GM19455 (cell line): ENCODE results near the gene PDE8A.

Experiments used
- ATAC-seq: cut with Tn5 transposase; IDR thresholded peaks from one replicate; pipeline ENCODE4 v1.9.1; 2021; ENCODE audit not compliant: unreplicated experiment

The PDE8A gene, protein sequence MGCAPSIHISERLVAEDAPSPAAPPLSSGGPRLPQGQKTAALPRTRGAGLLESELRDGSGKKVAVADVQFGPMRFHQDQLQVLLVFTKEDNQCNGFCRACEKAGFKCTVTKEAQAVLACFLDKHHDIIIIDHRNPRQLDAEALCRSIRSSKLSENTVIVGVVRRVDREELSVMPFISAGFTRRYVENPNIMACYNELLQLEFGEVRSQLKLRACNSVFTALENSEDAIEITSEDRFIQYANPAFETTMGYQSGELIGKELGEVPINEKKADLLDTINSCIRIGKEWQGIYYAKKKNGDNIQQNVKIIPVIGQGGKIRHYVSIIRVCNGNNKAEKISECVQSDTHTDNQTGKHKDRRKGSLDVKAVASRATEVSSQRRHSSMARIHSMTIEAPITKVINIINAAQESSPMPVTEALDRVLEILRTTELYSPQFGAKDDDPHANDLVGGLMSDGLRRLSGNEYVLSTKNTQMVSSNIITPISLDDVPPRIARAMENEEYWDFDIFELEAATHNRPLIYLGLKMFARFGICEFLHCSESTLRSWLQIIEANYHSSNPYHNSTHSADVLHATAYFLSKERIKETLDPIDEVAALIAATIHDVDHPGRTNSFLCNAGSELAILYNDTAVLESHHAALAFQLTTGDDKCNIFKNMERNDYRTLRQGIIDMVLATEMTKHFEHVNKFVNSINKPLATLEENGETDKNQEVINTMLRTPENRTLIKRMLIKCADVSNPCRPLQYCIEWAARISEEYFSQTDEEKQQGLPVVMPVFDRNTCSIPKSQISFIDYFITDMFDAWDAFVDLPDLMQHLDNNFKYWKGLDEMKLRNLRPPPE

DNA sequence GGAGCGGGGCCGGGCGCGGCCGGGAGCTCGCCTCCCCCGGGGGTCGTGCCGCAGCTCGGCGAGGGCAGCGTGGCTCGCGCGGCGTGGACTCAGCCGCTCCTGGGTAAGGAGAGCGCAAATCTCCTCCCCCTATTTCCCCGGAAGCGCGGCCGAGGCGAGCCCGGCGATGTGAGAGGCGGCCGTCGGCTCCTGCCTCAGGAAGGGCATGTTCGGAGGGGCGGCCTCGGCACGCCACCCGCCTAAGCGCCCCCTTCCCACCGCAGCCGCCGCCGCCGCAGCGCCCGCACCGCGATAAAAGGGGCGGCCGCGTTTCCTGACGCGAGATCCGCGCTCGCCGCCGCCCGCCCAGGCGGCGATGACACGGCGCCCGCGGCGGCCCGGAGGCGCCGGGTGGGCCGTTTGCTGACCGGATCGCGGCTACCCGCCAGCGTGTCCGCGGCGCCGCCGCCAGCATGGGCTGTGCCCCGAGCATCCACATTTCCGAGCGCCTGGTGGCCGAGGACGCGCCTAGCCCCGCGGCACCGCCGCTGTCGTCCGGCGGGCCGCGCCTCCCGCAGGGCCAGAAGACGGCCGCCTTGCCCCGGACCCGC, at the start of gene PDE8A:
Gene PDE8A (plus strand): TSS at position 146 of the 590 bp plus-strand sequence. CDS start 307 bp downstream, at position 453.
- peak; percentile 19 for ATAC-seq

DNA sequence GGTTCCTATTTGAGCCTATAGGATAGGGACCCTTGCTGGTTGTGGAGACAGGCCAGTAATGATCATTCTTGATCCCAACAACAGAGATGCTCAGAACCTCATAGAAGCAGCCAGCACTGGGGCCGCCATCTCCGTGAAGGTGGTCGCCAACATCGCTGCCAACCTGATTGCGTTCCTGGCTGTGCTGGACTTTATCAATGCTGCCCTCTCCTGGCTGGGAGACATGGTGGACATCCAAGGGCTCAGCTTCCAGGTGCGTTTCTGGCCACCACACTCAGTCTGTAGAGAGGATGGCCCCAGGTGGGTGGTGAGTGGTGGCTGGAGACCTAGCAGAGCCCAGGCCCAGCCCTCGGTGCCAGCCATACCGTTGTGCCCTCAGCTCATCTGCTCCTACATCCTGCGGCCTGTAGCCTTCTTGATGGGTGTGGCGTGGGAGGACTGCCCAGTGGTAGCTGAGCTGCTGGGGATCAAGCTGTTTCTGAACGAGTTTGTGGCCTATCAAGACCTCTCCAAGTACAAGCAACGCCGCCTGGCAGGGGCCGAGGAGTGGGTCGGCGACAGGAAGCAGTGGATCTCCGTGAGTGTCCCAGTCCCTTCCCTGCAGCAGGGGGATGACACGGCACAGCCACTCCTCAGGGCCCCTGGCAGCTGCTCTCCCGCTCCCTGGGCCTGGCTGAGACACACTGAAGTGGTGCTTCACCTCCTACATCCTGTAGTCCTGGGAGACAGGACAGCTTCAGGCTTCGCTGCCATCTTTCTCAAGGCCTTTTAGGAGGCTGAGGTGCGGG, 46.5 kb upstream of the PDE8A start:
- ATAC-seq: no peak

DNA sequence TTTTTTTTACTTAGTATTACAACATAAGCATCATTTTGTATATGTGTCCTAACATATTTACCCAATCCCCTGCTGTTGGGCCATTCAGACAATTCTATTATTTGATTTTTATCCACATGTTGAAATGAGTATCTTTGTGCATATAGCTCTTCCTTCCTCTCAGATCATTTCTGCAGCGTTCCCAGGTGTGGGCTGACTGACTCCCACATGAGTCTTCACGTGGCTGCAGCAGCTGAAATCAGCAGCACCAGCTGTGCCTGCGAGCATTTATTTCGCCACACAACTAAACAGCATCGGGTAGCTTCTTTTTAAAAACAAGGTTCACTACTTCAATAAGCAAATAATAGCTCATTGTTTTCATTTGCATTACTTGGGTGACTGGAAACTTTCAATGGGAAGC, 44.5 kb upstream of the PDE8A start:
- ATAC-seq: no peak

DNA sequence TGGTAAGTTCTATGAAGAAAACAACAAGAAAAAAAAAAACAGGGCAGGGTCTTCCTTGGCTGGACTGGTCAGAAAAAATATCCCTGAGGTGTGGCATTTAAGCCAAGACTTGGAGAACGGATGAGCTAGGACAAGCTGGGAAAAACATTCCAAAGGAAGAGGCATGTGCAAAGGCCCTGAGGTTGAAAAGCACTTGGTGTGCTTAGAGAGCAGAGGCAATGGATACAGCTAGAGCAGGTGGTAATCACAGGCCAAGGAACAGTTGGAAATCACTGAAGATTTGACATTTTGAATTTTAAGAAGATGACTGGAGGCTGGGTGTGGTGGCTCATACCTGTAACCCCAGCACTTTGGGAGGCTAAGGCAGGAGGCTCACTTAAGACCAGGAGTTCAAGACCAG, 42.9 kb upstream of the PDE8A start:
- ATAC-seq: no peak

GRCh38 chr15:84940399-84940798, 41.3 kb upstream of the PDE8A start:
- no peak for ATAC-seq

DNA sequence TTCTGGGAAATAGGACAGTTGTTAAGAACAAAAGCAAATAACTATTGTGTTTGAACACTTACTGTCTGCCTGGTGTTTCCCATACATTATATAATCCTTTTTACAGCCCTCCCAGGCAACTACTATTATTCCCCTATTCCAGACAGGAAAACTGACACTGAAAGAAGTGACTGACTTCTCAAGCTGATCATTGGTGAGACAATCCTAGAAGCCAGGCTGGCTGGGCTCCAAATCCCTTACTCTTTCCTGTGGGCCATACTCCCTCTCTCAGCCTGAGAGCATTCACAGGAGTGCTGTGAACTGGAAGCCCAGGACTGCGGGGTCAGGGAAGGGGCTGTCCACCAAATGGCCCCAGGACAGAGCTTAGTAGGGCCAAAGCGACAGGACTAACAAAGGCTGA, 39.2 kb upstream of the PDE8A start:
- no peak for ATAC-seq

GRCh38 chr15:84944311-84944710, 37.3 kb upstream of the PDE8A start:
- ATAC-seq: no peak

- no peak for ATAC-seq
Measured at GRCh38 chr15:84944861-84945260, 36.8 kb upstream of the PDE8A start.

DNA sequence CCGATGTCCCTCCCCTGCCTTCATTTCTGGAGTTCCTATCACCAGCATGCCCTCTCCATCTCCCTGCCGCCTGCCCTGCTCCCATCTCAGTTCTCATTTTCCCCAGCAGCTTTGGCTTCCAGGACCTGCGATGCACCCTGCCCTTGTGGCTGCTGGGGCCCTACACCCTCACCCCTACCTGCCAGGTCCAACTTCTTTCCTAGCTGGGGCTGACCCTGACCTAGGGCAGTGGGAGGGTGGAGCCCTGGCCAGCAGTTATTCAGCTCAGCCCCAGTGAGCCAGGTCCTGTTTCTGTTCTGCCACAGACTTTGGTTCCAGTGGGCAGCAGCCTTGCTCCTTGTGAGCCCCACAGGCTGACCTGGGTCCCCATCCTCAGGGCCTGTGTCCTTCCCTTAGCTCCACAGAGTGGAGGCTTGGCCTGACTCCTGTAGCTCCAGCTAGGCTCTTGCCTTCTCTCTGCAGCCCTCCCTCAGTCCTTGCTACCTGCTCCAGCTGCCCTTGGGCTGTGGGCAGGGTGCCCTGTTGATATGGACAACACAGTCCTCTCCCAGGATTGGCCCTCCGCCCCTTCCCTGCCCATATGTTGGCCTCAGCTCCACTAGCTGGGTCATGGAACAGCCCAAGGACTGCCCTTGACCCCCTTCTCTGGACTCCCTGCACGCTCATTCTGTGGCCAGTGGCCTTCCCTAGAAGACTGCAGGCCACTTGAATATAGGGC, 34.7 kb upstream of the PDE8A start:
- ATAC-seq: no peak

DNA sequence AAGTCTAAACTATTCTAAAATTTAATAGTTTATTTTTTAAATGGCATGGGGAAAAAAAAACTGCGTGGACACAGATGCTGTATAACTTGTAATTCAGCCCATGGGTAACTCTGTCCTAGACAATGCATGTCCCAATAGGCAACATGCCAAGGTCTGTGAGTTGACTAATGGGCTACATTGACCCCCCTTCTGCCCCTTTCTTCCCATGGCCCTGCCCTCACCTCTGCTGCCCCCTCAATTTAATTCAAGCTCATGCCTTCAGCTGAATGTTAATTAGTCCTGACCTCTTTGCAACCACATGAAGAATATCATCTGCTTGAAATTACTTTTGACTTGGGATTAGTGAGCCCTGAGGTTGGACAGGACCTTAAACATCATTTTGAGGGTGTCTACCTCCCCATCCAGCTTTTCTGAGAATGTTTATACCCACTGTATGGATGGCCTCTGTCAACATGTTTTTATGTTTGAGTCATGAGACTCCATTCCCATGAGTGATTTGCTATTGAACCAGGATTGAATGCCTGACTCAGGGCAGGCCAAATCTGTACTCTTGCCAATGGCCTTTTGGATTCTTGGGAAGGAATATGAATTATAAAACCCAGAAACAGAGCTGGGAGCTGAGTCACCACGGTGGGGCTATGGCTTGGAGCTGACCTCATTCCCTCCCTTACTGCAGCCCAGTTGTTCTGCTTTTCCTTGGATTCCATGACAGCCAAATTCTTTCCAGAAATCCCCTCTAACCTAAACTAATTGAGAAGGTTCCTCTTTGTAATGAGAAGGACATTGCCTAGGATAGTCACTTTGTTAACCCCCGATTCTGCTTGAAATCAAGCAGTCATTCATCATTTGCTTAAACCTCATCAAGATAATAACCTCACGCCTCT, 33.5 kb upstream of the PDE8A start:
- no peak for ATAC-seq

DNA sequence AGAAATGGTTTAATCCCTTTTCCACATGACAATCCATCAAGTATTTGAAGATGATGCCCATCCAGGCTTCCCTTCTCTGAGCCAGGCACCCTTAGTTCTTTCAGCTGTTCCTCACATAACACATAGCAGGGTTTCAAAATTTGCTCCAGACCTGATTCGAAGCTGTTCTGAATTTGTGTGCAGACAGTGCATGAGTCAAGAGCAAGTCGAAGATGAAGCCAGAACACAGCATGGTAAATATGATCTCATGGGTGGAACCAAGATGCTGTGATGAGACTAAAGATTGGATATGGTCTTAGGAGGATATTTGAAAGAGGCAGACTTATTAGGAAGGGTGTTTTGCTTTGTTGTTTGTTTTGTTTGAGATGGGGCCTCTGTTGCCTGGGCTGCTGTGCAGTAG, 32.6 kb upstream of the PDE8A start:
- no peak for ATAC-seq

- no peak for ATAC-seq
Measured at GRCh38 chr15:84949845-84950569, 31.6 kb upstream of the PDE8A start.

DNA sequence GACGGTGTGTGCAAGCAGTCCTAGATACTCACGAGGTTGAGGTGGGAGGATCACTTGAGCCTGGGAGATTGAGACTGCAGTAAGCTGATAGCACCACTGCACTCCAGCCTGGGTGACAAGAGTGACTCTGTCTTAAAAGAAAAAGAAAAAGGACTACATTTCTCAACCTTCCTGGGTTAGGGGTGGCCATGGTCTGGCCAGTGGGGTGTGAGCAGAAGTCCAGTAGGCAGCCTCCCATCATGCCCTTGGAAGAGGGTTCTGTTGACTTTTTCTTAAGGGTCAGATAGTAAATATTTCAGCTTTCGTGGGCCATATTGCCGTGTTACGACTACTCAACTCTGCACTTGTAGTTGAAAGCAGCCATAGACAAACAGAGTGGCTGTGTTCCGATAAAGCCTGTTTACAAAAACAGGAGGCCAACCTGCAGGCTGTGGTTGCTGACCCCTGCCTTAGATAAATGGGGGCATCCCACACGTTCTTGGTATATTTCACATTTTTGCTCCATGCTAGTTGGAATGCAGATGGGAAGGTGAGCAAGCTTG, 31.0 kb upstream of the PDE8A start:
- ATAC-seq: no peak

DNA sequence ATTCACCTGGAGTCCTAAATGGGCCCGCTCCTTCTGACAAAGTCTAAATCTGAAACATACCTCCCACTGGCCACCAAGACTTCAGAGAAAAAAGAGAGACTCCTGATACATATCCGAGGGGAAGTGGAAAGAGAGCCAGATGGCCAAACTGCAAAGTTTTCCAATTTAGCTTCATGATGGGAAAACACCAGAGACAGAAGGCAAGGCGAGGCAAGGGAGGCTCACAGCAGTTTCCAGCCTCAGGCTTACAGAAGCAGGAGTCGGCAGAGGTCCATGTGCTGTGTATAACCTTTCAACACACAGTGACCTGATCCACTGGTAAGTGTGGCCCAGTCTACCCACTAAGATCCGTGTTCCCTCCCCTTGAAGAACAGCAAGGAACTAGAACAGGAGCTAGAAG, 29.9 kb upstream of the PDE8A start:
- ATAC-seq: no peak

GRCh38 chr15:84953136-84953535, 28.5 kb upstream of the PDE8A start:
- ATAC-seq: no peak

DNA sequence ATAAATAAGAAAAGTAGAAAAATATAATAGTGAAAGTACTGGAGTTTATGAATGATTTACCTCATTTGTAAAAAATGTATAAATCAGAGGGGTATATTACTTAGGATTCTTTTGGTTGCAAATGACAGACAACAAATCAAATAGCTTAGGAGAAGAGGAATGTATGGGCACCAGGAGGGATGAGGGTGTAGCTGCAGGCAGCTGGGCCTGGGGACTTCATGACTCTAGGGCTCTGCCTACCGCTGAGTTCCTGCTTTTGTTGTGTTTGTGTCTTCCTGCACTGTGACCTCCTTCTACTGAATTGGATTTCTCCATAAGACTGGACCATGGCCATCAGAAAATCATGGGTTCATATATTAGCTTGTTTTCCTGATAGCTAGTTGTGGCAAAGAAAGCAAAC, 27.9 kb upstream of the PDE8A start:
- ATAC-seq: no peak

DNA sequence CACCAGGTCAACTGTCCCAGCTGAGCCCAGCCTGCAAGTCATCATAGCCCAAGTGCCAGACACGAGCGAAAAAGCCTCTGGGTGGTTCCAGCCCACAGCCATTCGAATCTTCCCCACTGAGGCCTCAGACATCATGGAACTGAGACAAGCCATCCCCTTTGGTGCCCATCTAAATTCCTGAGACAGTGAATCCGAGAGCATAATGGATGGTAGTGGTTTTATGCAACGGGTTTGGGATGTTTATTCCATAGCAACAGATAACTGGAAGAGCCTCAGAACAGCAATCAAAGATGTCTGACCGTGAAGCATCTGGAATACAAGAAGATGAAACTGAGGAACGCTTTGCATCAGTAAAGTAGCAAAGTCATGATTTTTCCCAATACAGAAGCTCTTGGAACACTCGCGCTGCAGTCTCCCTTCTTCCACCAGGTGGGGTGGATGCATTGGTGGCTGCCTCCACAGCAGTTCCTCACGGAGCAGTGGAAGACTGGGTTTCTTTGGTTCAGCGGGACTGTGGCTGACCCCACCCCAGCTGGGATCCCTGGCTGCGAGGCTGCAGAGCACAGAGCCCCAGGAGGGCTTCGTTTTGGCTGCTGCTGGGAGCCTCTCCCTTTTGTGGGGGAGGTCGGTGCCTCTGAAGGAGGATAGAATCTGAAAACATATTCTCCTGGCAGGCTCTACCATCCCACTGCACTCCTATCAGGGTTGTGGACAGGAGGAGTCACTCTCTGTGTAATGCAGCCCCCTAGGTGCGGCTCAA, 26.4 kb upstream of the PDE8A start:
- ATAC-seq: no peak

DNA sequence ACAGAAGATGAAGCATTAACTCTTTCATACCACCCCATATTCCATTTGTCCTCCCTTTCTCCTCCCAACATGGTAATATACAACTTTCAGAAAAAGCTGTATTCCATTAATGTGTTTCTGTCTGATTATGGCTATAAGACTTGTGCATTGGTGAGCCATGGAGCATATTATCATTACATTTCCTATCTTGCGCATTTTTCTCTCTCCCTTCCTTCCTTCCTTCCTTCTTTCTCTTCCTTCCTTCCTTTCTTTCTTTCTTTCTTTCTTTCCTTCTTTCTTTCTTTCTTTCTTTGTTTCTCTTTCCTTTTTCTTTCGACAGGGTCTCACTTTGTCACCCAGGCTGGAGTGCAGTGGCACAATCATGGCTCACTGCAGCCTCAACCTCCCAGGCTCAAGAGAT, 25.5 kb upstream of the PDE8A start:
- no peak for ATAC-seq
